H1 (cell line): ENCODE measurements around the gene RABGAP1. TPM values are rescaled to one million over a fixed set of nuclear protein-coding genes. Genes with fewer than 3 reads are reported as not detected.

Experiments used
- CTCF ChIA-PET: fragments of 300-600 bp; sonication (Branson Sonifier 250); formaldehyde crosslinking; loops from one replicate; lab custom pipeline; 2021; ENCODE audit not compliant: partially characterized antibody; lab: Charles Lee
- POLR2A ChIA-PET: fragments of 300-600 bp; sonication (Branson Sonifier 250); formaldehyde crosslinking; loops from one replicate; lab custom pipeline; 2021; ENCODE audit warnings: inconsistent platforms; ENCODE audit not compliant: partially characterized antibody; lab: Charles Lee
- DNase-seq, 2 experiments: peaks; one replicate each; pipeline versions ENCODE4 v3.0.0 to v3.0.0-alpha.2; 2010 to 2022; ENCODE audit warnings: low spot score in 2 of 2, low read depth in 1 of 2, mixed read lengths in 1 of 2
- FAIRE-seq: peaks from 2 replicates; lab custom pipeline; 2011; peaks lifted over from hg19 to GRCh38; lab: Jason Lieb, UNC
- H2AFZ ChIP-seq: 2 replicates; pipeline ENCODE4 v1.8.1; 2012; ENCODE audit warnings: low read length, inconsistent platforms
- H2AK5ac ChIP-seq: 2 replicates; pipeline ENCODE4 v1.6.1; 2013; ENCODE audit warnings: low read depth, low read length
- H2BK120ac ChIP-seq: replicated peaks from 2 replicates; pipeline ENCODE3; 2013; ENCODE audit warnings: low read depth, low read length, inconsistent platforms
- H2BK12ac ChIP-seq: 2 replicates; pipeline ENCODE4 v1.6.1; 2013; ENCODE audit warnings: low read depth, low read length
- H2BK15ac ChIP-seq: 2 replicates; pipeline ENCODE4 v1.6.1; 2013; ENCODE audit warnings: low read length
- H2BK20ac ChIP-seq: 2 replicates; pipeline ENCODE4 v1.6.1; 2013; ENCODE audit warnings: low read length
- H2BK5ac ChIP-seq: 2 replicates; pipeline ENCODE4 v1.6.1; 2013; ENCODE audit warnings: low read depth, low read length
- H3K14ac ChIP-seq: 2 replicates; pipeline ENCODE4 v1.6.1; 2013; ENCODE audit warnings: inconsistent platforms; ENCODE audit not compliant: insufficient read length
- H3K18ac ChIP-seq: 2 replicates; pipeline ENCODE4 v1.6.1; 2013; ENCODE audit warnings: low read length; ENCODE audit errors: extremely low read depth
- H3K23ac ChIP-seq: 2 replicates; pipeline ENCODE4 v1.6.1; 2013; ENCODE audit warnings: inconsistent platforms; ENCODE audit not compliant: insufficient read length
- H3K23me2 ChIP-seq: 2 replicates; pipeline ENCODE4 v1.6.1; 2013; ENCODE audit warnings: low read depth, low read length
- H3K27ac ChIP-seq: 2 replicates; pipeline ENCODE4 v1.6.1; 2011; ENCODE audit warnings: low read depth, low read length, inconsistent platforms
- H3K27me3 ChIP-seq, 4 experiments: replicated peaks in 1 of 4; 1 replicate in 1 of 4; 2 replicates in 3 of 4; pipeline versions ENCODE4 v1.6.1 to v1.8.1; 2011 to 2013; ENCODE audit warnings: low read length in 3 of 4, mild to moderate bottlenecking in 3 of 4, inconsistent platforms in 2 of 4, mixed read lengths in 2 of 4, moderate library complexity in 1 of 4; ENCODE audit not compliant: control insufficient read depth in 3 of 4, insufficient read depth in 3 of 4; ENCODE audit errors: extremely low read depth in 1 of 4
- H3K36me3 ChIP-seq, 4 experiments: 2 replicates each; pipeline versions ENCODE4 v1.6.1 to v1.8.1; 2011 to 2013; ENCODE audit warnings: mild to moderate bottlenecking in 4 of 4, low read length in 3 of 4, moderate library complexity in 2 of 4, control low read depth in 1 of 4, inconsistent platforms in 1 of 4; ENCODE audit not compliant: insufficient read depth in 4 of 4, control insufficient read depth in 2 of 4
- H3K4ac ChIP-seq: replicated peaks from 2 replicates; pipeline ENCODE3; 2013; ENCODE audit warnings: low read length, low read depth, mixed read lengths, inconsistent platforms; ENCODE audit not compliant: insufficient read length
- H3K4me1 ChIP-seq, 4 experiments: replicated peaks in 1 of 4; 1 replicate in 1 of 4; 2 replicates in 3 of 4; pipeline versions ENCODE4 v1.6.1 to v1.8.1; 2011 to 2013; ENCODE audit warnings: low read length in 3 of 4, inconsistent platforms in 2 of 4, mixed read lengths in 1 of 4; ENCODE audit not compliant: insufficient read depth in 4 of 4, control insufficient read depth in 3 of 4
- H3K4me2 ChIP-seq, 2 experiments: 2 replicates each; pipeline versions ENCODE4 v1.6.1 to v1.8.1; 2011 to 2013; ENCODE audit warnings: low read depth in 2 of 2, low read length in 2 of 2, control low read depth in 1 of 2, inconsistent platforms in 1 of 2, mild to moderate bottlenecking in 1 of 2; ENCODE audit not compliant: insufficient read depth in 1 of 2
- H3K4me3 ChIP-seq, 4 experiments: fragments of 200-600, 300-600 bp in 1 of 4; sonication (generic), shearing (Covaris generic), sonication (Bioruptor Twin) in 1 of 4; 2 replicates each; pipeline versions ENCODE4 v1.5.1 to v1.8.1; 2011 to 2016; ENCODE audit warnings: low read length in 4 of 4, low read depth in 3 of 4, control low read depth in 2 of 4, inconsistent platforms in 2 of 4, mild to moderate bottlenecking in 2 of 4, mixed read lengths in 1 of 4, moderate library complexity in 1 of 4; ENCODE audit not compliant: insufficient read depth in 2 of 4; ENCODE audit errors: extremely low read depth in 1 of 4
- H3K56ac ChIP-seq: replicated peaks from 2 replicates; pipeline ENCODE3; 2013; ENCODE audit warnings: low read depth, mild to moderate bottlenecking, mixed read lengths, low read length, inconsistent platforms; ENCODE audit not compliant: insufficient read length
- H3K79me1 ChIP-seq: 2 replicates; pipeline ENCODE4 v1.6.1; 2013; ENCODE audit warnings: low read depth, low read length, control low read depth
- H3K79me2 ChIP-seq, 2 experiments: 2 replicates each; pipeline versions ENCODE4 v1.6.1 to v1.8.1; 2012 to 2013; ENCODE audit warnings: low read length in 2 of 2, mild to moderate bottlenecking in 2 of 2, inconsistent platforms in 1 of 2; ENCODE audit not compliant: insufficient read depth in 2 of 2, control insufficient read depth in 1 of 2
- H3K9ac ChIP-seq, 4 experiments: replicated peaks in 1 of 4; 1 replicate in 1 of 4; 2 replicates in 3 of 4; pipeline versions ENCODE4 v1.6.1 to v1.8.1; 2011 to 2013; ENCODE audit warnings: low read depth in 3 of 4, low read length in 3 of 4, control low read depth in 2 of 4, mild to moderate bottlenecking in 2 of 4, moderate library complexity in 2 of 4, inconsistent platforms in 1 of 4; ENCODE audit errors: extremely low read depth in 1 of 4
- H3K9me3 ChIP-seq, 2 experiments: 2 replicates each; pipeline versions ENCODE4 v1.6.1 to v1.8.1; 2012 to 2013; ENCODE audit warnings: mild to moderate bottlenecking in 2 of 2, moderate library complexity in 2 of 2, control low read depth in 1 of 2, inconsistent platforms in 1 of 2, low read depth in 1 of 2, low read length in 1 of 2, mixed read lengths in 1 of 2; ENCODE audit not compliant: insufficient read depth in 2 of 2
- H4K20me1 ChIP-seq, 2 experiments: replicated peaks in 1 of 2; 2 replicates each; pipeline versions ENCODE3 to v1.8.1; 2011 to 2013; ENCODE audit warnings: inconsistent platforms in 2 of 2, low read length in 2 of 2, mild to moderate bottlenecking in 1 of 2; ENCODE audit not compliant: insufficient read depth in 2 of 2, control insufficient read depth in 1 of 2
- H4K5ac ChIP-seq: 2 replicates; pipeline ENCODE4 v1.6.1; 2013; ENCODE audit warnings: low read length, low read depth, mixed read lengths, inconsistent platforms; ENCODE audit not compliant: insufficient read length
- H4K8ac ChIP-seq: 2 replicates; pipeline ENCODE4 v1.8.0; 2013; ENCODE audit warnings: mild to moderate bottlenecking, moderate library complexity, low read length, inconsistent platforms; ENCODE audit not compliant: insufficient read depth; ENCODE audit errors: extremely low read depth
- H4K91ac ChIP-seq: replicated peaks from 2 replicates; pipeline ENCODE3; 2013; ENCODE audit warnings: low read length, mixed read lengths, inconsistent platforms; ENCODE audit not compliant: insufficient read length
- BACH1 ChIP-seq: IDR thresholded peaks from 2 replicates; pipeline ENCODE4 v1.6.1; 2012; ENCODE audit warnings: low read length, improper control_type of control experiment
- BRCA1 ChIP-seq: IDR thresholded peaks from 2 replicates; pipeline ENCODE4 v1.6.1; 2012; ENCODE audit warnings: low read depth, low read length, improper control_type of control experiment
- FOSL1 ChIP-seq: IDR thresholded peaks from 2 replicates; pipeline ENCODE4 v1.6.1; 2011; ENCODE audit warnings: mild to moderate bottlenecking, low read depth, low read length, moderate library complexity; ENCODE audit not compliant: insufficient read depth
- HDAC6 ChIP-seq: IDR thresholded peaks from one replicate; pipeline ENCODE4 v1.7.1; 2012; ENCODE audit warnings: low read depth, mild to moderate bottlenecking, inconsistent platforms, low read length, moderate library complexity
- MAX ChIP-seq: IDR thresholded peaks from 2 replicates; pipeline ENCODE4 v1.6.1; 2012; ENCODE audit warnings: inconsistent platforms
- RNF2 ChIP-seq: fragments of 200-900, 300-1000 bp; sonication (generic); IDR thresholded peaks from 2 replicates; pipeline ENCODE4 v1.7.1; 2016; ENCODE audit warnings: borderline replicate concordance, low read depth, mild to moderate bottlenecking, antibody characterized with exemption, low read length; ENCODE audit not compliant: poor library complexity, severe bottlenecking; ENCODE audit errors: missing control alignments
- SIX5 ChIP-seq: IDR thresholded peaks from 2 replicates; pipeline ENCODE4 v1.6.1; 2011; ENCODE audit warnings: mild to moderate bottlenecking, low read depth, low read length
- SP2 ChIP-seq: IDR thresholded peaks from 2 replicates; pipeline ENCODE4 v1.6.1; 2012; ENCODE audit warnings: mild to moderate bottlenecking, low read length, inconsistent platforms
- TCF12 ChIP-seq: IDR thresholded peaks from 2 replicates; pipeline ENCODE4 v1.6.1; 2011; ENCODE audit warnings: low read depth, mild to moderate bottlenecking, low read length
- WGBS, 2 experiments: shearing (Covaris generic) in 1 of 2; methylation state at CpG; one replicate each; pipeline versions ENCODE4 v1.1.6 to v1.1.7; 2013 to 2015; ENCODE audit warnings: low lambda C conversion rate in 2 of 2, mixed read lengths in 2 of 2, inconsistent platforms in 1 of 2, low coverage in 1 of 2, missing lambda C conversion rate in 1 of 2; ENCODE audit not compliant: insufficient replicate concordance in 2 of 2, insufficient coverage in 1 of 2, insufficient read length in 1 of 2; ENCODE audit errors: extremely low coverage in 1 of 2, missing lambda C conversion rate in 1 of 2; 5-methylcytosine and 5-hydroxymethylcytosine counted together
- polyA plus RNA-seq, 7 experiments: library from polyadenylated mRNA; depleted of rRNA in 3 of 7; stranded (reverse) in 5 of 7; unstranded in 2 of 7; fragments of >200 nt in 5 of 7; fragments of 200-250 nt in 2 of 7; gene quantifications; 1 replicate in 5 of 7; 2 replicates in 1 of 7; 4 replicates in 1 of 7; pipeline versions ENCODE4 v1.2.1 to v1.2.3, GENCODE V29; 2011 to 2013; ENCODE audit warnings: missing spikeins in 2 of 7, mixed read lengths in 2 of 7
- total RNA-seq: library from RNA; stranded (reverse); fragmentation: NEBNext Ultra II Directional; extraction: Animal tissue kit (Norgen Biotek cat#: 25700); gene quantifications from 2 replicates; pipeline ENCODE4 v1.2.1, GENCODE V29; 2021
- TF ChIP-seq, protein P1 (sequence below): IDR thresholded peaks from 2 replicates; pipeline ENCODE4 v1.6.1; 2012; ENCODE audit warnings: low read length, inconsistent platforms
- TF ChIP-seq, protein P2 (sequence below): IDR thresholded peaks from 2 replicates; pipeline ENCODE4 v1.6.1; 2012; ENCODE audit warnings: inconsistent platforms

The RABGAP1 gene
- total and polyA plus RNA-seq, 2 of the 8 experiments (the other 6 are each of a cell fraction or from before 2014, with no cell fraction given), result 15.7 to 38.3 TPM

- TF ChIP-seq SP2 (no peak), SIX5 (no peak), RNF2 (no peak), HDAC6 (no peak), TCF12 (no peak), FOSL1 (no peak), BRCA1 (no peak), MAX (no peak), BACH1 (no peak)
- TF ChIP-seq, protein P1, sequence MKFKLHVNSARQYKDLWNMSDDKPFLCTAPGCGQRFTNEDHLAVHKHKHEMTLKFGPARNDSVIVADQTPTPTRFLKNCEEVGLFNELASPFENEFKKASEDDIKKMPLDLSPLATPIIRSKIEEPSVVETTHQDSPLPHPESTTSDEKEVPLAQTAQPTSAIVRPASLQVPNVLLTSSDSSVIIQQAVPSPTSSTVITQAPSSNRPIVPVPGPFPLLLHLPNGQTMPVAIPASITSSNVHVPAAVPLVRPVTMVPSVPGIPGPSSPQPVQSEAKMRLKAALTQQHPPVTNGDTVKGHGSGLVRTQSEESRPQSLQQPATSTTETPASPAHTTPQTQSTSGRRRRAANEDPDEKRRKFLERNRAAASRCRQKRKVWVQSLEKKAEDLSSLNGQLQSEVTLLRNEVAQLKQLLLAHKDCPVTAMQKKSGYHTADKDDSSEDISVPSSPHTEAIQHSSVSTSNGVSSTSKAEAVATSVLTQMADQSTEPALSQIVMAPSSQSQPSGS, result no peak
- TF ChIP-seq, protein P2, sequence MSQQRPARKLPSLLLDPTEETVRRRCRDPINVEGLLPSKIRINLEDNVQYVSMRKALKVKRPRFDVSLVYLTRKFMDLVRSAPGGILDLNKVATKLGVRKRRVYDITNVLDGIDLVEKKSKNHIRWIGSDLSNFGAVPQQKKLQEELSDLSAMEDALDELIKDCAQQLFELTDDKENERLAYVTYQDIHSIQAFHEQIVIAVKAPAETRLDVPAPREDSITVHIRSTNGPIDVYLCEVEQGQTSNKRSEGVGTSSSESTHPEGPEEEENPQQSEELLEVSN, result no peak
- FAIRE-seq, result no peak
- Histone ChIP-seq H3K27ac (no peak overlapping the region), H3K56ac (no peak overlapping the region), H2BK12ac (no peak overlapping the region), H4K8ac (no peak overlapping the region), H2BK15ac (no peak overlapping the region), H3K79me2 (no peaks in the 10 kb centered on the region), H2AFZ (no peak overlapping the region), H3K27me3 (no peaks in the 10 kb centered on the region), H2BK120ac (no peak overlapping the region), H3K9ac (no peak overlapping the region), H3K36me3 (peaks cover 0 to 4% (median 1%) of the 10 kb centered on the region in 4 experiments; a peak in 4 of 8 replicates), H2BK20ac (no peak overlapping the region), H4K5ac (no peak overlapping the region), H3K18ac (no peak overlapping the region), H4K20me1 (peaks cover 0 to 2% of the 10 kb centered on the region in 2 experiments), H3K9me3 (no peaks in the 10 kb centered on the region), H3K4me2 (no peak overlapping the region), H3K23ac (no peak overlapping the region), H3K4ac (no peak overlapping the region), H3K14ac (no peak overlapping the region), H3K23me2 (no peaks in the 10 kb centered on the region), H3K4me1 (no peaks in the 10 kb centered on the region), H3K4me3 (no peak overlapping the region), H2AK5ac (no peak overlapping the region), H2BK5ac (no peak overlapping the region), H4K91ac (no peak overlapping the region), H3K79me1 (no peaks in the 10 kb centered on the region)
- ChIA-PET POLR2A (no interaction called here), CTCF (no interaction called here)
- no peak for DNase-seq
- 94% methylated on average over 4 of the region's 4 CpGs; no CpG with 5 or more reads in 1 of the 2 experiments for WGBS, 2 experiments
Measured at GRCh38 chr9:123044586-123044985, 103.8 kb downstream of the RABGAP1 start.
